Activated CD8-positive, alpha-beta T cell treated with anti-CD3 and anti-CD28 coated beads for 36 hours (primary cell): ENCODE data around the gene RAB4A. TPM values are rescaled to one million over a fixed set of nuclear protein-coding genes. Genes with fewer than 3 reads are reported as not detected.

Experiments used
- ATAC-seq: fragments of 200-7000 bp; cut with Tn5 transposase; one replicate; pipeline ENCODE4 v1.10.0; 2021; ENCODE audit warnings: mild to moderate bottlenecking, moderate library complexity
- CTCF ChIA-PET: fragments of 350-600 bp; sonication (Branson Sonifier 250); formaldehyde crosslinking; loops from one replicate; lab custom pipeline; 2021; ENCODE audit warnings: antibody characterized with exemption; lab: Charles Lee
- POLR2A ChIA-PET: fragments of 350-600 bp; sonication (Branson Sonifier 250); formaldehyde crosslinking; loops from one replicate; lab custom pipeline; 2021; ENCODE audit warnings: antibody characterized with exemption; lab: Charles Lee
- DNase-seq: peaks from one replicate; pipeline ENCODE4 v3.0.0-alpha.2; 2020
- H3K27ac Mint-ChIP-seq: one replicate; pipeline ENCODE4 v1.8.0; 2021; ENCODE audit warnings: mild to moderate bottlenecking, mixed read lengths
- H3K27me3 Mint-ChIP-seq: one replicate; pipeline ENCODE4 v1.8.0; 2021; ENCODE audit warnings: mixed read lengths
- H3K36me3 Mint-ChIP-seq: one replicate; pipeline ENCODE4 v1.8.0; 2021; ENCODE audit warnings: low read depth, mixed read lengths
- H3K4me1 Mint-ChIP-seq: one replicate; pipeline ENCODE4 v1.8.0; 2021; ENCODE audit warnings: low read depth, mixed read lengths
- H3K4me3 Mint-ChIP-seq: one replicate; pipeline ENCODE4 v1.8.0; 2021; ENCODE audit warnings: mild to moderate bottlenecking, moderate library complexity, mixed read lengths
- H3K9me3 Mint-ChIP-seq: one replicate; pipeline ENCODE4 v1.8.0; 2021; ENCODE audit warnings: mixed read lengths
- CTCF ChIP-seq: fragments of 200-600 bp; IDR thresholded peaks from one replicate; pipeline ENCODE4 v1.8.0; 2022; ENCODE audit warnings: antibody characterized with exemption, mild to moderate bottlenecking
- intact Hi-C: fragments of 100-400 bp; cut with micrococcal nuclease; formaldehyde crosslinking; loops from one replicate; pipeline ENCODE4 v1.10.0; 2022
- total RNA-seq, 2 experiments: library from RNA; stranded (reverse); gene quantifications; one replicate each; pipeline ENCODE4 v1.2.3, GENCODE V29; 2021

RAB4A gene
- total RNA-seq, 2 experiments from 2014 or later = 27.2 to 30.6 TPM

DNA sequence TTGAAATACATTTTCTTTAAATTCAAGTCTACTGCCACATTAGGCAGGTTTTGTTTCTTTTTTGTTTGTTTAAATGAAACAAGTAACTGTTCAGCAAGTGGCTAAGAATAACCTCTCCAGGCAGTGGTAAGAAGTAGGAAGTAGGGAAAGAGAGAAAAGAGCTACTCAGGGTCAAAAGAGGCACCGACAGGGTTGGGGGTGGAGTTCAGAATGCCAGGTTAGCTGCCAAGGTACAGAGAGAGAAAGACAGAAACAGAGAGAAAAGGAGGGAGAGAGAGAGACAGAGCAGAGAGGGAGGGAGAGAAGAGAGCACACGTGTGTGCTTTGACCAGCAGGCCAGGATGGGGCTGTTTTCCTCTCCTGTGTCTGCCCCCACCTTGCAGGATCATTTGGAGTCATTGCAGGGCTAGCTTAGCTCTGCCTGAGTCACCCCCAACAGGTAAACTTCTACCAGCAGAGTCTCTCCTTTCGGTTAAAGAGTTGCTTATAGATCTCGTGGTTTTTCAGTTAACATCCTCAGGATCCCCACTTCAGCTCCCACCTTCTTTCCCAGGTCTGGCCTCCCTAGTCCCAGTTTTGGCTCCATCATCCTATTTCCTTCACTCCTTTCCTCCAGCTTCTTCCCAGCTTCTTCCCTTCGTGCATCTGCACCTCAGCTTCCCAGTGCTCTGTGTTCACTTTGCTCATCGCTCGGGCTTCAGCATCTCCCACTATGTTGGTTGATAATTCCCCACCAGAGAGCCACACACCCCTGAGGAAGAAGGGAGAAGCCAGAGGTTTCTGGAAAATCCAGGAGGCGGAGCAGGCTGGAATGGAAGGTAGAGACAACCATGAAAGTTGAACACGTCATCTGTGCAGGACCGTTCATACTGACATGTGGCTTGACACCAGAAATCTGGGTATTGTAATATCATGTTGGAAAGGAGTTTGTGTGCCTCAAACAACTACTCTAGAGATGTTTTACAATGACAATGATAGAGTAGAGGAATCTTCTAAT is 21.8 kb upstream of the RAB4A start:
- no peak for TF ChIP-seq CTCF
- Mint-ChIP-seq H3K27me3 (no peaks in the 10 kb centered on the region), H3K27ac (no peak overlapping the region), H3K9me3 (peaks cover 4% of the 10 kb centered on the region), H3K4me1 (peaks cover 42% of the 10 kb centered on the region), H3K4me3 (no peak overlapping the region), H3K36me3 (no peaks in the 10 kb centered on the region)
- intact Hi-C loops = no loop called here
- ATAC-seq (peak; percentile 34), DNase-seq (no peak)
- ChIA-PET POLR2A (interaction anchor here (0.6 kb wide), 1 partner anchor 301 kb away, joined by 3 read pairs; no protein-coding TSS in a partner anchor), CTCF (interaction anchor here (1.2 kb wide), 1 partner anchor 9 kb away, joined by 3 read pairs; no protein-coding TSS in a partner anchor)

GRCh38 chr1:229249854-229250644 is 20.9 kb upstream of the RAB4A start:
- intact Hi-C loops = loop anchor here (10.0 kb wide), 2 partner anchors 195 to 235 kb away; no protein-coding TSS in a partner anchor
- H3K4me3 Mint-ChIP-seq = no peak overlapping the region
- peaks cover 46% of the 10 kb centered on the region for H3K4me1 Mint-ChIP-seq
- no peak for TF ChIP-seq CTCF
- no peaks in the 10 kb centered on the region for H3K36me3 Mint-ChIP-seq
- H3K27me3 Mint-ChIP-seq = no peaks in the 10 kb centered on the region
- no peak for ATAC-seq
- ChIA-PET POLR2A (no interaction called here), CTCF (interaction anchor here (1.2 kb wide), 2 partner anchors 8 to 23 kb away, joined by 3 read pairs; no protein-coding TSS in a partner anchor)
- H3K27ac Mint-ChIP-seq = peak overlapping the region; percentile 18
- H3K9me3 Mint-ChIP-seq = no peaks in the 10 kb centered on the region
- no peak for DNase-seq

DNA sequence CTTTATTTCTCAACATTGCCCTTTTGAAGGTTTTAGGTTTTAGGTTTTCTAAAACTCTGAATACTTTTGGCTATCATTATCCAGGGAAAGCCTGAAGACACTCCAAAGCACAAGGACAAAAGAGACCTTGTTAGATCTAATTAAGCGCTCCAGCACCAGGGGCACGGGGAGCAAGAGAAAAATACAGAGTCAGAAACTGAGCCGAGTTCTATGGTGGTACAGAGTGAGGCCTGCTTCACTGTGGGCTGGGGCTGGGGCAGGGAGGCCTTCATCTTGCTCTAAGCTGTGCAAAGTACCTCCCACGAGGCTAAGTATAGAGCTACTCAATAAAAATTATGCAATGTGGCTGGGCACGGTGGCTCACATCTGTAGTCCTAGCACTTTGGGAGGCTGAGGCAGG is 19.7 kb upstream of the RAB4A start:
- intact Hi-C loops = loop anchor here (10.0 kb wide), 2 partner anchors 194 to 234 kb away; no protein-coding TSS in a partner anchor
- H3K4me3 Mint-ChIP-seq = no peak overlapping the region
- ATAC-seq (no peak), DNase-seq (no peak)
- no peaks in the 10 kb centered on the region for H3K9me3 Mint-ChIP-seq
- peaks cover 52% of the 10 kb centered on the region for H3K4me1 Mint-ChIP-seq
- no peaks in the 10 kb centered on the region for H3K36me3 Mint-ChIP-seq
- ChIA-PET POLR2A (no interaction called here), CTCF (interaction anchor here (1.2 kb wide), 1 partner anchor 24 kb away, joined by 3 read pairs; no protein-coding TSS in a partner anchor)
- no peak for TF ChIP-seq CTCF
- no peaks in the 10 kb centered on the region for H3K27me3 Mint-ChIP-seq
- H3K27ac Mint-ChIP-seq = no peak overlapping the region

- CTCF ChIA-PET = no interaction called here
Observed at GRCh38 chr1:229252228-229252984, 18.5 kb upstream of the RAB4A start.

More at GRCh38 chr1:229252228-229252984, 18.5 kb upstream of the RAB4A start:
- DNase-seq (no peak), ATAC-seq (no peak)
- POLR2A ChIA-PET = no interaction called here
- Mint-ChIP-seq H3K4me3 (no peak overlapping the region), H3K27me3 (no peaks in the 10 kb centered on the region), H3K27ac (peak overlapping the region; percentile 89), H3K36me3 (no peaks in the 10 kb centered on the region), H3K9me3 (no peaks in the 10 kb centered on the region), H3K4me1 (peaks cover 52% of the 10 kb centered on the region)
- intact Hi-C loops = loop anchor here (10.0 kb wide), 2 partner anchors 192 to 232 kb away; no protein-coding TSS in a partner anchor
- no peak for TF ChIP-seq CTCF
